Colon (tissue), 2 donors: Measurements from ENCODE around the gene TBC1D10B.
"Not testable (repeated sequence)": the region's sequence is repeated elsewhere in the genome, so short reads cannot be mapped to it uniquely, and the experiment has no call there.

Source experiments
- FAIRE-seq: peaks from 2 replicates; lab custom pipeline; 2012; peaks lifted over from hg19 to GRCh38; lab: Jason Lieb, UNC
- donor health status: control.
- donor health status: control.

TBC1D10B gene

GRCh38 chr16:30324220-30324619, 46.1 kb downstream of the TBC1D10B start:
- FAIRE-seq = not testable (repeated sequence)

GRCh38 chr16:30318647-30319046, 51.6 kb downstream of the TBC1D10B start:
- FAIRE-seq = not testable (repeated sequence)

GRCh38 chr16:30310937-30311336, 59.4 kb downstream of the TBC1D10B start:
- not testable (repeated sequence) for FAIRE-seq

GRCh38 chr16:30309255-30309654, 61.0 kb downstream of the TBC1D10B start:
- FAIRE-seq = not testable (repeated sequence)
